ENCODE data around the gene PDCD1. TPM values are rescaled to one million over a fixed set of nuclear protein-coding genes. Genes with fewer than 3 reads are reported as not detected.

PDCD1 gene
- total RNA-seq, 1 donor from 2014 or later = 83.3 TPM

DNA sequence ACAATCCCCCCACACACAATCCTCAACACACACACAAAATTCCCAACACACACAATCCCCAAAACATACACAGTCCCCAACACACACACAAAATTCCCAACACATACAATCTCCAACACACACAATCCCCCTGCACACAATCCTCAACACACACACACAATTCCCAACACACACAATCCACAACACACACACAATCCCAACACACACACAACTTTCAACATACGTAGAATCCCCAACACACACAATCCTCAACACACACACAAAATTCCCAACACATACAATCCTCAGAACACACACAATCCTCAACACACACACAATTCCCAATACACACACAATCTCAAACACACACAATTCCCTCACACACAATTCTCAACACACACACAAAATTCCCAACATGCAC, 2.6 kb upstream of the PDCD1 start:
- DNase-seq = no peak
- peak overlapping the region; percentile 91 for H3K27ac Mint-ChIP-seq
- H3K36me3 Mint-ChIP-seq (ENCODE audit: low read depth) = peaks cover 15% of the 10 kb centered on the region
- peak overlapping the region; percentile 37 for H3K4me3 Mint-ChIP-seq
- peaks cover 17% of the 10 kb centered on the region for H3K27me3 Mint-ChIP-seq
- H3K4me1 Mint-ChIP-seq = peaks cover 64% of the 10 kb centered on the region
- H3K9me3 Mint-ChIP-seq = peaks cover 17% of the 10 kb centered on the region
- intact Hi-C loops (cut with micrococcal nuclease) = loop anchor here (5.0 kb wide), 4 partner anchors 59 to 174 kb away; partner anchors contain the start of genes D2HGDH, DTYMK and ING5

DNA sequence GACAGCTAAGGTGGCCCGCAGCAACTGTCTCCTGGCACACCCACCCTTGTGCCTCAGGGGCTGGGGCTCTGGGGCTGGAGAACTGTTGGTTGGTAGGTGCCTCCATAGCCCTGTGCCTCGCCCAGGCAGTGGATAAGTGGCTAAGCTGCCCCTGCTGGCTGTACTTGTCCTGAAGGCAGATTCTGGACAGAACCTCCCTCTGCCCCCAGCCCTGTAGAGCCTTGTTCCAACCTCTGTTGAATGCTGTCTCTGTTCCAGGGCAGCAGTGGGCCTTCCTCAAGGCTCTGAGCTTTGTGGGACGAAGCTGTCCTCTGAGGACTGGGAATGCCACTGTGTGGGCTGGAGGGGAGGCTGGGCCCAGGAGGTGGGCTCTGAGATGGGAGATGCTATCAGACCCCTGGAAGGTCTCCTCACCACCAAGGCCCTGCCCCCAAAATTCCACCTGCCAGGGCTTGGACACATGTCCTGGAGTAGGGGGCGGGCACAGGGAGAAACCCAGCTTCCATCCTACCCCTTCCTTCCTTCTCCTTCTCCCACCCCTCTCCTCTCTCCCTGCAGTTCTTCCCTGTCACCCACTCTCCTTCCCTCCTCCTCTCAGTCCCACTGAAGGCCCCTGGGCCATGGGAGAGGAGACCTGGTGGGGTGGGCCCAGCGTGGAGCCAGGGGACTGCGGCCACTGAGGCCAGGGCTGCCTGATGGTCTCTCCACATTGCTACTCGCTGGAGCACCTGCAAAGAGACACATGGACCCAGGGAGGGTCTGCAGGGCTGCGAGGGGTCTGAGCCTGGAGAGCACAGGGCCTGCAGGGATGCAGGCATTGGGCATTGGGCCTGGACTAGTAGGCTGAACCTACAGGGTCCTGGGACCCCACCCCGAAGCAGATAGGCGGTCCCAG, 1.7 kb upstream of the PDCD1 start:
- Mint-ChIP-seq H3K36me3 (ENCODE audit: low read depth) (peaks cover 17% of the 10 kb centered on the region), H3K4me1 (peaks cover 63% of the 10 kb centered on the region), H3K27ac (peak overlapping the region; percentile 91), H3K9me3 (peaks cover 17% of the 10 kb centered on the region), H3K27me3 (peaks cover 12% of the 10 kb centered on the region), H3K4me3 (peak overlapping the region; percentile 89)
- intact Hi-C loops (cut with micrococcal nuclease) = loop anchor here (5.0 kb wide), 4 partner anchors 58 to 173 kb away; partner anchors contain the start of genes D2HGDH, DTYMK and ING5
- DNase-seq = no peak

DNA sequence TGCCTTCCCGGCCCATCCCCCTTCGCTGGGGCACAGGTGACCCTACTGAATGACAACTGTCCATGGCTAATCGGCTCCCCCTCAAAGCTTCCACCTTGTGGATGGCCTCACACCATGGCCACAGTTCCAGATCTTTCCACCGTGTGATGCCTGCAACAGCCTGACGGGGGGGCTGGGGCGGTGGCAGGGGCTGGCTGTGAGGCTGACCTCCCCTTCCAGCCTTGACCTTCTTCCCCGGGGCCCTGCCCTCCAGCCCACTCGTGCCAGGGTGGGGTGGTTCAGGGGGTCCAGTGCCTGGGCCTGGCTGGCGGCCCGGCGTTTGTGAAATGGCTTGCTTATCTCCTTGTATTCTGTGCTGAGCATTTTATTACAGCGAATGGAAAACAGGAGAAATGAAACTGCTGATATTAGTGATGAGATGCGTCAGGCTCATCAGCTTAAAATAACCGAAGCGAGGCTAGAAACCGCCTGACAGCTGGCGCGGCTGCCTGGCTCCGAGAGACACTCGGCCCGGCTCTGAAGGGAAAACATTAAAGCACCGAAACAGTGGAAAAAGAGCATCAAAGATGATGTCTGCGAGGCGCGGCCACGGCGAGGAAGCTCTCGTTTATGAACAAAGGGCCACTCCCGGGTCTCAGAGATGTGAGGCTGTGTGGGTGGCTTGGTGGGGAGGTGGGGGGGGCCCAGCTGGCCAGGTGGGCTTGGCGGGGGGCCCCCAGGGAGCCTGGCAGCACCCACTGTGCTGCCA, 916 bp upstream of the PDCD1 start:
- H3K9me3 Mint-ChIP-seq = peaks cover 11% of the 10 kb centered on the region
- H3K27ac Mint-ChIP-seq = peak overlapping the region; percentile 91
- intact Hi-C loops (cut with micrococcal nuclease) = loop anchor here (1.0 to 5.0 kb wide), 6 partner anchors 15 to 172 kb away; partner anchors contain the start of genes D2HGDH, DTYMK and ING5
- peaks cover 17% of the 10 kb centered on the region for H3K36me3 Mint-ChIP-seq (ENCODE audit: low read depth)
- H3K27me3 Mint-ChIP-seq = peaks cover 5% of the 10 kb centered on the region
- H3K4me1 Mint-ChIP-seq = peaks cover 55% of the 10 kb centered on the region
- H3K4me3 Mint-ChIP-seq = peak overlapping the region; percentile 89
- DNase-seq = peak; percentile 86

DNA sequence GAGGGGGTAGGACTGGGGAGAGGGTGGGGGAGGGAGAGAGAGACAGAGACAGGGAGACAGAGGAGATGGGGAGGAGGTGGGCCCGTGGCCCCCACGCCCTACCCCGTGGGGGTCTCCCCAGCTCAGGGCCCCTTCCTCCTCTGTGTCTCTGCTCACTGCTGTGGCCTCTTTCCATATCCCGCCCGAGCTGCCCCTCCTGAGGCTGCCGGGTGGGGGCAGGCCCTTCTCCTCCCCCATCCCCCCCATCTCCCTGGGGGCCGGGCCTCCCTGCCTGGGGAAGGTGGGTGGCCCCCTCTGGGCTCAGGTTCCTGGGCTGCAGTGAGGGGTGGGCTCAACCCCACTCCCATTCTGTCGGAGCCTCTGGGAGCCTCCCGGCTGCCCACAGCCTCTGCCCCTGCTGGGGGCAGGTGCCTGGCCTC, 332 bp upstream of the PDCD1 start:
- H3K27me3 Mint-ChIP-seq = peaks cover under 1% of the 10 kb centered on the region
- peaks cover 49% of the 10 kb centered on the region for H3K4me1 Mint-ChIP-seq
- DNase-seq = no peak
- intact Hi-C loops (cut with micrococcal nuclease) = loop anchor here (1.0 to 2.0 kb wide), 2 partner anchors 15 to 22 kb away; no protein-coding TSS in a partner anchor
- H3K36me3 Mint-ChIP-seq (ENCODE audit: low read depth) = peaks cover 13% of the 10 kb centered on the region
- H3K27ac Mint-ChIP-seq = peak overlapping the region; percentile 91
- peaks cover 5% of the 10 kb centered on the region for H3K9me3 Mint-ChIP-seq
- H3K4me3 Mint-ChIP-seq = peak overlapping the region; percentile 89

DNA sequence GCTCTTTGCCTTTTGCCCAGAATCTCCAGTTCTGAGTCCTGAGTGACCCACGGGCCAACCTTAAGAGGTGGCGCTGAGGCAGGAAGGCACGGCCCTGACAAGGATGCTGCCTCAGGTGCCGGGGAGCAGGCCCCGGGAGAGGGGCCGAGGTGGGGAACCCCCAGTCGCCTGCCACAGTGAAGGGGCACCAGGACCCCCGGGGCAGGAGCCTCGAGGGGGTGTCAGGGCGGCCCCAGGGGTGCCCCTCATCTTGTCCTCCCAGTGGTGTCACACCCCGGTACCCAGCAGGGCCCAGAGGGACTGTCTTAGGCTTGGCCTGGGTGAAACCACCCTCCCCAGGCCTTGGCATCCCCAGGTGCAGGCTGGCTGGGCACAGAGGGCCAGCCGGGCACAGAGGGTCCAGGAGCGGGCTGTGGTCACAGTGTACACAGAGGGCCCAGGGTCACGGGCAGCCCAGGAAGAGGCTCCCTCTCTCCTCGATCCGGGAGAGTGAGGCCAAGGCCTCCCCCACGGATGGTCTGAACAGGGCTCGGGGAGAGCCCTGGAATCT, 1.0 kb downstream of the PDCD1 start:
- DNase-seq = no peak
- peaks cover 38% of the 10 kb centered on the region for H3K4me1 Mint-ChIP-seq
- peaks cover 16% of the 10 kb centered on the region for H3K36me3 Mint-ChIP-seq (ENCODE audit: low read depth)
- peak overlapping the region; percentile 79 for H3K27ac Mint-ChIP-seq
- H3K9me3 Mint-ChIP-seq = peaks cover 4% of the 10 kb centered on the region
- H3K4me3 Mint-ChIP-seq = peak overlapping the region; percentile 89
- H3K27me3 Mint-ChIP-seq = no peaks in the 10 kb centered on the region
- intact Hi-C loops (cut with micrococcal nuclease) = loop anchor here (2.0 kb wide), 1 partner anchor 23 kb away; no protein-coding TSS in a partner anchor

DNA sequence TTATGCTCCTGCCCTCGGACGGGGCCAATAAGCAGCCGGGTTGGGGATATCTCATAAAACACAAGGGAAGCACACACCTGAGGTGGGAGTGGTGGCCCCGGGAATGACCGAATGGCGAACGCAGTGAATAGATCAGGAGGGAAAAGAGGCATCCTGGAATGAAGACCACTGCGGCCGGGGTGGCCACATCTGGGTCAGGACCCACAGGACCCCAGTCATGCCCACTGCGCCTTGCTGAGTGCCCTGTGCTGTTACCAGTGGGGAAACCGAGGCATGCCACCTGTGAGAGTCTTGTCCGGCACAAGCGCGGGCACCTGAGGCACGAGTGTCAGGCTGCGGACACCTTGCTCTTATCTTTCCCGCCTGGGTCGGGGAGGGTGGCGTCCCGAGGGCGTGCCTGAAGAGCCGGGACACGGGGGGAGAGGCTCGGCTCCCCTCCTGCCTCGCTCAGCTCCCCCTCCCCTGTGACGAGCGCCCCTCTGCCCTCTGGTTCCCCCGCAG, 1.6 kb downstream of the PDCD1 start:
- Mint-ChIP-seq H3K4me3 (peak overlapping the region; percentile 89), H3K9me3 (peaks cover 4% of the 10 kb centered on the region), H3K36me3 (ENCODE audit: low read depth) (peaks cover 16% of the 10 kb centered on the region), H3K4me1 (peaks cover 33% of the 10 kb centered on the region), H3K27ac (peak overlapping the region; percentile 66), H3K27me3 (no peaks in the 10 kb centered on the region)
- DNase-seq = no peak
- intact Hi-C loops (cut with micrococcal nuclease) = no loop called here

DNA sequence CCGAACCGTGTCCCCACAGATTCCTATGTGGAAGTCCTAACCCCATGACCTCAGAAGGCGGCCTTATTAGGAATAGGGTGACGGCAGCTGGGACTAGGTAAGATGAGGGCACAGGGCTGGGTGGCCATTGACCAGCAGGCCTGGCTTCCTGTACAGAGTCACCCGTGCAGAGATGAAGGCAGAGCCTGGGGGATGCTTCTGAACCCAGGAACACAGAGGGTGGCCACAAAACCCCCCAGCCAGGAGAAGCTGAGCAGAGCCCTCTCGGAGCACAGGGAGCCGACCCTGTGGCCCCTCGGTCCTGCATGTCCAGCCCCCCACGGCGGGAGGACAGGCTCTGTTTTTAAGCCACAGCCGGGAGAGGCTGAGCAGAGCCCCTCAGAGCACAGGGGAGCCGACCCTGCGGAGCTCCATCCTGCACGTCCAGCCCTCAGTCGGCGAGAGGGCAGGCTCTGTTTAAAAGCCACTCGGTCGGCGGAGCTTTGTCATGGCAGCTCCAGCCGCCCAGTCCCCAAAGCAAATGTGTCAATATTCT, 2.7 kb downstream of the PDCD1 start:
- DNase-seq = no peak
- Mint-ChIP-seq H3K27ac (no peak overlapping the region), H3K27me3 (no peaks in the 10 kb centered on the region), H3K36me3 (ENCODE audit: low read depth) (peaks cover 15% of the 10 kb centered on the region), H3K4me1 (peaks cover 21% of the 10 kb centered on the region), H3K4me3 (peak overlapping the region; percentile 89), H3K9me3 (no peaks in the 10 kb centered on the region)
- intact Hi-C loops (cut with micrococcal nuclease) = no loop called here

DNA sequence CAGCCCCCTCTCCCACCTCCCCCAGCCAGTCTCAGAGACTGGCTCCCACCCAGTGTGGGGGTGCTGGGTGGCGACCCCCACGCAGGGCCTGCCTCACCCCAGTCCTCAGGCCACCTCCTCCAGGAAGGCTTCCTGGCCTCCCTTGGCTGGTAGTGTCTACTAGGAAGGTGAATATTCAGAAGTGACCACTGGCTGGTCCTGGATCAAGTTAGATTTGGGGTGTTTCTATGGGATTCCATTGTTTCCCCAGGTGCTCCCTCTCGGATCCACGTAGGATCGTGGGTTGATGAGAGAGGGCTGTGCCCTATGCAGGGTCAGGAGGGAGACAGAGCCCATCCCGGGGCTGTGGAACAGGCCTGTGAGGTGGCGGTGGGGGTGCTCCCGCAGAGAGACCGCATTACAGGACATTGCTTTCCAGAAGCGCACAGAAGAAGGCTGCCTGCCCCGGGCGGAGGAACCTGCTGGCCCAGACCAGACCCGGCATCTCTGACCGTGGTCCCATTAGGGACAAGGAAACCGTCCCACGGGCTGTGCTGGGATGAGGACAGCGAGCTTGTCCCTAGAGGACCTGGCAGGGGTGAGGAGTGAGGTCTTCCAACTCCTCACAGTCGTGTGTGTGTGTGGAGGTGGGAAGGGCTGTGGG, 3.3 kb downstream of the PDCD1 start:
- Mint-ChIP-seq H3K9me3 (no peaks in the 10 kb centered on the region), H3K27me3 (no peaks in the 10 kb centered on the region), H3K27ac (no peak overlapping the region), H3K4me1 (peaks cover 18% of the 10 kb centered on the region), H3K36me3 (ENCODE audit: low read depth) (peaks cover 15% of the 10 kb centered on the region), H3K4me3 (peak overlapping the region; percentile 89)
- intact Hi-C loops (cut with micrococcal nuclease) = no loop called here
- DNase-seq = no peak

DNA sequence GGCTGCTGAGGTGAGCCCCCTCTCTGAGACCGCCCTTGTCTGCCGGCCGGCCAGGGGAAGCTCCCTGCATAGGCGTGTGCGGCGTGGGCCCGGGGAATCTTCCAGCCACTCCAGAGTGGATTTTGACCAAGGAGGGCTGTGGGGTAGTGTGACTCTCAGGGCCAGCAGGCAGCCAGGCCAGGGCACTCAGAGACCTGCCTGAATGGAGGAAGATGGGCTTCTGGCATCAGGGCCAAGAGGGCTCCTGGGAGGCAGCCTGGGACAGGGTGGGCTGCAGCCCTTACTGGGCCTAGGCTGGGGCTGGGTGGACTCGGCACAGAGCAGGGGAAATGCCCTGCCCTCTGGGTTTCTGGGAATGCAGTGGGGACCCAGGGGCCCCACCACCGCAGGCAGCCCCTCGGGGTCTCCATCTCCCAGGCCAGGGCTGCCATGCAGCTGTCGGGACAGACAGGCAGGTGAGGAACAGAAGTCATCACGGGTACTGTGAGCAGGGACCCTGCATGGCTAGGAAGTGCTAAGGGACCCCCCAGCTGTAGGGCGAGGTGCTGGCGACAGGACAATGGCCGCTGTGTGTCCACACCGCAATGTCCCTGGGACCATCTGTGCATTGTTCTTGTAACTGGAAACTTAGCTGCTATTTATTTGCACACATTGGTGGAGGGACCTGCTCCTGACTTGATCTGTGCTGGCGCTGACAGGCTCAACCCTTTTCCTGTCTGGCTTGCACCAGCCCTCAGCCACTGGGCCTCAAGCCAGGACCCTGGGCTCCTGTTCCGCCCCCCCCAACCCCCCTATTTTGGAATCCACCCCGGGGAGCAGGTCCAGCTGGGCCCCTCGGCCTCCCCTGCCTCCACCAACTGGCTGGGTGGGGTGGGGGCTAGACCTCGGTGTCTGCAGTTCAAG, 4.1 kb downstream of the PDCD1 start:
- no peaks in the 10 kb centered on the region for H3K27me3 Mint-ChIP-seq
- DNase-seq = no peak
- intact Hi-C loops (cut with micrococcal nuclease) = no loop called here
- peaks cover 12% of the 10 kb centered on the region for H3K4me1 Mint-ChIP-seq
- H3K36me3 Mint-ChIP-seq (ENCODE audit: low read depth) = peaks cover 15% of the 10 kb centered on the region
- no peak overlapping the region for H3K27ac Mint-ChIP-seq
- H3K9me3 Mint-ChIP-seq = no peaks in the 10 kb centered on the region
- H3K4me3 Mint-ChIP-seq = no peak overlapping the region

DNA sequence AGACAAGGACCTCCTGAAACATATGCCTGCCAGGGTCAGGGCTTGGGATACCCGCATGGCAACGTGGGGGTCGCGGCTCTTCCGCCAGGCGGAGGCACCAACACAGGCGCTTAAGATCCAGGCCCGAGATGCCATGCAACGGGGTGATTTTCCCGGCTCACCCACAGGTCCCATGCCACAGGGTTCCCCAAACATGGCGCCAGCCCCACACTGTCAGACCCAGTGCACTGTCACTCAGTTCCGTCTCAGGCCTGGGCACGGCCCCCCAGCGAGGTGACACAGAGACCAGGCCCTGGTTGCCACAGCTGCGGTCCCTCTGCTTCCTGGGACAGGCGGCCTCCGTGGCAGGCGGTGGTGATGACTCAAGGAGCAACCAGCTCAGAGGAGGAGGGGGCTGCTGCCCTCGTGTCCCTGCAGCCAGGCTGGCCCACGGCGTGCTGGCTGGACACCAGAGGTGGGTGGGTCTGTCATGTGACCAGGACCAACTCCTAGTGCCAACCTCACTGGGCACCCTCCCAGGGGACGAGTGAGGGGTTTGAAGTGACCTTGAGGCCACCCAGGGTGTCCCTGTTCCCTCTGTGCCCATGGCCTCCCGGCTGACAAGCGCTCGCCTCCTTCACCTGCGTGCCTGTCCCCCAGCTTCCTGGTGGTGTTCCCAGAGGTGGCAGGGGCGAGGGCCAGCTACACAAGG, 4.9 kb downstream of the PDCD1 start:
- peaks cover 11% of the 10 kb centered on the region for H3K4me1 Mint-ChIP-seq
- no peak overlapping the region for H3K27ac Mint-ChIP-seq
- peaks cover 16% of the 10 kb centered on the region for H3K36me3 Mint-ChIP-seq (ENCODE audit: low read depth)
- no peak overlapping the region for H3K4me3 Mint-ChIP-seq
- no peaks in the 10 kb centered on the region for H3K9me3 Mint-ChIP-seq
- intact Hi-C loops (cut with micrococcal nuclease) = no loop called here
- DNase-seq = no peak
- H3K27me3 Mint-ChIP-seq = no peaks in the 10 kb centered on the region

DNA sequence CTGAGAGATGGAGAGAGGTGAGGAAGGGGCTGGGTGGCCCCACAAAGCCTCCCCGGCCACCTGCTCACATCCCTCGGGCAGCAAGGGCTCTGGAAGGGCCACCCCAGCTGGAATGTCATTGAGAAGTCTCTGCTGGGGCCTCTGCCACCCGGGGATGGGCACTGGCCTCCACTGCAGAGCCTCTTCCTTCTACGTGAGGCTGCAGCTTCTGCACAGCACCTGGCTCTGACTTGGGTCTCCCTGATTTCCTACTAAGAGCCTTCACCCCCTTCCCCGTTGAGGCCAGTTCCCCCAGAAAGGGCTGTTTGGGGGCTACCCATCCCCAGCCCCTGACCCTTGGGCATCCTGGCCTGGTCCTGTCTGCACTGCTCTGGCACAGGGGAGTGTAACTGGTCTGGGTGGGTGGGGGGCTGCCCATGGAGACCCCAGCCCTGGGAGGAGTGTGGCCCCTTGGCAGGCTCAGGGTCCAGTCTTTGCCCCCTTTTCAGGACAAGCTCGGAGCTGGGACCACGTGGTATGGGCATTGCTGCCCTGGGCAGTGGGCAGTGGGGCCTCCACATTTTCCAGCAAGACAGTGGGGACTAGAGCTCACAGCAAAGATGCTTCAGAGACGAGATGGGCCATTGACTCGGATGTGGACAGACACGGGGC, 5.6 kb downstream of the PDCD1 start:
- Mint-ChIP-seq H3K36me3 (ENCODE audit: low read depth) (peaks cover 18% of the 10 kb centered on the region), H3K27me3 (no peaks in the 10 kb centered on the region), H3K9me3 (no peaks in the 10 kb centered on the region), H3K27ac (no peak overlapping the region), H3K4me1 (peaks cover 11% of the 10 kb centered on the region), H3K4me3 (no peak overlapping the region)
- intact Hi-C loops (cut with micrococcal nuclease) = no loop called here
- no peak for DNase-seq

Data from activated CD4-positive, alpha-beta T cell treated with anti-CD3 and anti-CD28 coated beads, Interleukin-2, amount 10 ng/mL, durations not matched to agents 24 days and 14 days (primary cell).